Trophoblast cell (in vitro differentiated cells and primary cell): ENCODE measurements around the gene SPATA31C1.

Source experiments
- DNase-seq, 2 donors: peaks; one replicate each; pipeline ENCODE4 v3.0.0-alpha.2; 2016
- H2AFZ ChIP-seq: 2 replicates; pipeline ENCODE4 v1.6.1; 2013; ENCODE audit warnings: low read length, moderate library complexity, mild to moderate bottlenecking; ENCODE audit not compliant: insufficient read depth, poor library complexity
- H2AK5ac ChIP-seq: 2 replicates; pipeline ENCODE4 v1.6.1; 2013; ENCODE audit warnings: mild to moderate bottlenecking, low read length
- H2BK120ac ChIP-seq: 2 replicates; pipeline ENCODE4 v1.6.1; 2013; ENCODE audit warnings: low read length, mild to moderate bottlenecking, moderate library complexity; ENCODE audit not compliant: insufficient read depth, poor library complexity
- H2BK12ac ChIP-seq: 2 replicates; pipeline ENCODE4 v1.6.1; 2013; ENCODE audit warnings: mild to moderate bottlenecking, low read length, moderate library complexity
- H2BK5ac ChIP-seq: 2 replicates; pipeline ENCODE4 v1.6.1; 2013; ENCODE audit warnings: low read length, low read depth, moderate library complexity, mild to moderate bottlenecking; ENCODE audit not compliant: poor library complexity
- H3K14ac ChIP-seq: 2 replicates; pipeline ENCODE4 v1.6.1; 2013; ENCODE audit warnings: mild to moderate bottlenecking, low read length
- H3K18ac ChIP-seq: 2 replicates; pipeline ENCODE4 v1.6.1; 2013; ENCODE audit warnings: mild to moderate bottlenecking, low read length
- H3K23ac ChIP-seq: 2 replicates; pipeline ENCODE4 v1.6.1; 2013; ENCODE audit warnings: low read length
- H3K27ac ChIP-seq: 2 replicates; pipeline ENCODE4 v1.5.1; 2013; ENCODE audit warnings: low read depth, mild to moderate bottlenecking, inconsistent platforms, low read length, moderate library complexity
- H3K27me3 ChIP-seq: 2 replicates; pipeline ENCODE4 v1.6.1; 2013; ENCODE audit warnings: inconsistent platforms, mild to moderate bottlenecking, low read length, moderate library complexity; ENCODE audit not compliant: insufficient read depth
- H3K36me3 ChIP-seq, 2 experiments: 1 replicate in 1 of 2; 2 replicates in 1 of 2; pipeline ENCODE4 v1.6.1; 2013; ENCODE audit warnings: low read length in 2 of 2, mild to moderate bottlenecking in 2 of 2, moderate library complexity in 1 of 2; ENCODE audit not compliant: insufficient read depth in 2 of 2, control insufficient read depth in 1 of 2
- H3K4ac ChIP-seq: 2 replicates; pipeline ENCODE4 v1.6.1; 2013; ENCODE audit warnings: low read depth, mild to moderate bottlenecking, low read length, moderate library complexity
- H3K4me1 ChIP-seq, 2 experiments: 1 replicate in 1 of 2; 2 replicates in 1 of 2; pipeline ENCODE4 v1.6.1; 2013; ENCODE audit warnings: low read length in 2 of 2, mild to moderate bottlenecking in 2 of 2, moderate library complexity in 1 of 2; ENCODE audit not compliant: insufficient read depth in 2 of 2, control insufficient read depth in 1 of 2
- H3K4me2 ChIP-seq: 2 replicates; pipeline ENCODE4 v1.6.1; 2013; ENCODE audit warnings: inconsistent platforms, mild to moderate bottlenecking, low read length, moderate library complexity
- H3K4me3 ChIP-seq: 2 replicates; pipeline ENCODE4 v1.5.1; 2013; ENCODE audit warnings: mild to moderate bottlenecking, low read depth, low read length, inconsistent platforms
- H3K79me1 ChIP-seq: one replicate; pipeline ENCODE4 v1.6.1; 2013; ENCODE audit warnings: low read length
- H3K79me2 ChIP-seq: 2 replicates; pipeline ENCODE4 v1.6.1; 2013; ENCODE audit warnings: low read length, mild to moderate bottlenecking; ENCODE audit not compliant: control insufficient read depth, insufficient read depth, poor library complexity
- H3K9ac ChIP-seq: 2 replicates; pipeline ENCODE4 v1.6.1; 2013; ENCODE audit warnings: mild to moderate bottlenecking, low read length
- H3K9me3 ChIP-seq: 2 replicates; pipeline ENCODE4 v1.6.1; 2013; ENCODE audit warnings: low read depth, mild to moderate bottlenecking, control low read depth, inconsistent platforms, low read length; ENCODE audit not compliant: insufficient read depth
- H4K12ac ChIP-seq: 2 replicates; pipeline ENCODE4 v1.6.1; 2013; ENCODE audit warnings: low read depth, mild to moderate bottlenecking, low read length, moderate library complexity
- H4K8ac ChIP-seq: 2 replicates; pipeline ENCODE4 v1.6.1; 2013; ENCODE audit warnings: low read depth, mild to moderate bottlenecking, low read length, moderate library complexity
- H4K91ac ChIP-seq: one replicate; pipeline ENCODE4 v1.6.1; 2013; ENCODE audit warnings: low read depth, mild to moderate bottlenecking, low read length, moderate library complexity
- WGBS: extraction: QIAGEN DNeasy Blood & Tissue Kit; methylation state at CpG from one replicate; pipeline ENCODE4 v1.1.7; 2013; ENCODE audit warnings: missing lambda C conversion rate; ENCODE audit not compliant: insufficient read length, insufficient coverage; ENCODE audit errors: extremely low coverage; 5-methylcytosine and 5-hydroxymethylcytosine counted together

SPATA31C1 gene

GRCh38 chr9:87889882-87890252 is 27.9 kb upstream of the SPATA31C1 start:
- H2BK12ac ChIP-seq = no peak overlapping the region
- no peak overlapping the region for H2BK120ac ChIP-seq
- H3K36me3 ChIP-seq = no peaks in the 10 kb centered on the region
- no peak overlapping the region for H3K18ac ChIP-seq
- peaks cover 5% of the 10 kb centered on the region for H3K9me3 ChIP-seq
- H3K9ac ChIP-seq = no peak overlapping the region
- H4K91ac ChIP-seq = no peak overlapping the region
- DNase-seq = no peak
- no peak overlapping the region for H4K8ac ChIP-seq
- no CpG with 5 or more reads among the region's 4 CpGs for WGBS
- peaks cover 2% of the 10 kb centered on the region for H3K79me1 ChIP-seq
- H3K23ac ChIP-seq = no peak overlapping the region
- H3K4me2 ChIP-seq = no peak overlapping the region
- H3K79me2 ChIP-seq = no peaks in the 10 kb centered on the region
- H2AFZ ChIP-seq = no peak overlapping the region
- no peak overlapping the region for H3K27ac ChIP-seq
- peaks cover 3% of the 10 kb centered on the region in 2 experiments for H3K4me1 ChIP-seq
- no peak overlapping the region for H2BK5ac ChIP-seq
- H3K4me3 ChIP-seq = no peak overlapping the region
- H3K27me3 ChIP-seq = no peaks in the 10 kb centered on the region
- H3K4ac ChIP-seq = no peak overlapping the region
- H3K14ac ChIP-seq = no peak overlapping the region
- H2AK5ac ChIP-seq = no peak overlapping the region
- H4K12ac ChIP-seq = no peak overlapping the region

DNA sequence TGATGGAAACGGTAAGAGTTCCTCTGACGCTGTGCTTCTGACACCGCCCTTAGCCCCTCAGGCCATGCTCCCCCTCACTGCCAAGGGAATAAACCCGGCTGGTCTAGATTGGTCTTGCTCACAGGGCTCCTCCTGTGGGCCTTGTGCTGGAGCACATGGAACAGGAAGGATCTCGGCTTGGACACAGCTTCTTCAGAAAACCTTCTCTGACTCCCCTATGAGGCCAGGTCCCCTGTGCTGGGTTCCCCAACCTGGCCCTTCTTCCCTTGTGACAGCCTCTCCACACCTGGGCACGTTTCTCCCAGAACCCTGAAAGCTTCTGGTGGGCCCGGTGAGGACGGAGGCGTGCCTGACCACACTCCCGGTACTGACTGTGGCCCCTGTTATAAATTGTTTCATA is 26.9 kb upstream of the SPATA31C1 start:
- H2AFZ ChIP-seq = no peak overlapping the region
- DNase-seq = no peak
- H3K18ac ChIP-seq = no peak overlapping the region
- WGBS = no CpG with 5 or more reads among the region's 10 CpGs
- peak overlapping the region; percentile 11 for H2BK120ac ChIP-seq
- H3K79me2 ChIP-seq = no peaks in the 10 kb centered on the region
- no peaks in the 10 kb centered on the region for H3K27me3 ChIP-seq
- no peak overlapping the region for H3K27ac ChIP-seq
- H3K4me2 ChIP-seq = no peak overlapping the region
- H4K12ac ChIP-seq = no peak overlapping the region
- peaks cover 2% of the 10 kb centered on the region for H3K79me1 ChIP-seq
- no peak overlapping the region for H2BK5ac ChIP-seq
- no peak overlapping the region for H3K4ac ChIP-seq
- H4K8ac ChIP-seq = no peak overlapping the region
- peak overlapping the region; percentile 72 for H2AK5ac ChIP-seq
- peaks cover 5% of the 10 kb centered on the region for H3K9me3 ChIP-seq
- peak overlapping the region; percentile 84 for H2BK12ac ChIP-seq
- H3K14ac ChIP-seq = no peak overlapping the region
- H3K23ac ChIP-seq = no peak overlapping the region
- no peaks in the 10 kb centered on the region for H3K36me3 ChIP-seq
- H3K4me1 ChIP-seq = peaks cover 3% of the 10 kb centered on the region in 2 experiments
- no peak overlapping the region for H3K4me3 ChIP-seq
- no peak overlapping the region for H3K9ac ChIP-seq
- H4K91ac ChIP-seq = peak overlapping the region; percentile 70

DNA sequence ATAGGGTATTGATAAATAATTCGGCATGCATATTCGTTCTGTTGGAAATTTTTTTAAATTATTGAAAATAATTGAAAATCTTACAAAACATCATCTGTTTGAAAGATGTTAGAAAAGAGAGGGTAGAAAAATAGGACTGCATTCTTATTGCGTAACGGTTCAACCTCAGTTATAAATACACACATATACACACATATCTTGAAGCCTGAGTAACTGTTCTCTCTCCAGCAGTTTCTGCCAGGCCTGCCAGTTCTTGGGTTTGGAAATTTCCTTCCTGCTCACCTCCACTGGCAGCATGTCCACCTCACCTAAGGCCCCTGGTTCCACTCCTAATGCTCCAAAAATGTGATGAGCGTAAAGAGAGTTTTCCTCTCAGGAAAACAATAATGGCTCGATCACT is 26.0 kb upstream of the SPATA31C1 start:
- Histone ChIP-seq H2AK5ac (no peak overlapping the region), H3K14ac (no peak overlapping the region), H3K27ac (no peak overlapping the region), H3K36me3 (no peaks in the 10 kb centered on the region), H3K4ac (no peak overlapping the region), H3K27me3 (no peaks in the 10 kb centered on the region), H4K8ac (no peak overlapping the region), H3K4me1 (peaks cover 3% of the 10 kb centered on the region in 2 experiments), H3K23ac (no peak overlapping the region), H4K12ac (no peak overlapping the region), H2BK120ac (no peak overlapping the region), H3K4me3 (no peak overlapping the region), H2AFZ (no peak overlapping the region), H3K9me3 (peaks cover 5% of the 10 kb centered on the region), H2BK12ac (no peak overlapping the region), H3K79me2 (no peaks in the 10 kb centered on the region), H4K91ac (no peak overlapping the region), H2BK5ac (no peak overlapping the region), H3K79me1 (peaks cover 2% of the 10 kb centered on the region), H3K4me2 (no peak overlapping the region), H3K18ac (no peak overlapping the region), H3K9ac (no peak overlapping the region)
- no CpG with 5 or more reads among the region's 6 CpGs for WGBS
- no peak for DNase-seq

GRCh38 chr9:87892956-87893355 is 24.8 kb upstream of the SPATA31C1 start:
- Histone ChIP-seq H3K27me3 (no peaks in the 10 kb centered on the region), H3K79me2 (no peaks in the 10 kb centered on the region), H3K4me3 (no peak overlapping the region), H2AK5ac (no peak overlapping the region), H3K18ac (no peak overlapping the region), H2AFZ (no peak overlapping the region), H3K36me3 (no peaks in the 10 kb centered on the region), H3K4ac (no peak overlapping the region), H4K12ac (no peak overlapping the region), H3K14ac (no peak overlapping the region), H3K9ac (no peak overlapping the region), H2BK5ac (no peak overlapping the region), H3K23ac (no peak overlapping the region), H3K79me1 (peaks cover 2% of the 10 kb centered on the region), H3K4me1 (peaks cover 3% of the 10 kb centered on the region in 2 experiments), H4K8ac (no peak overlapping the region), H2BK120ac (no peak overlapping the region), H3K27ac (no peak overlapping the region), H3K9me3 (peaks cover 5% of the 10 kb centered on the region), H4K91ac (no peak overlapping the region), H3K4me2 (no peak overlapping the region), H2BK12ac (no peak overlapping the region)
- WGBS = no CpG with 5 or more reads among the region's 4 CpGs
- DNase-seq = peak; percentile 42 to 82
